PC-3 (cell line): ENCODE data around the gene DNAJC1. TPM values are rescaled to one million over a fixed set of nuclear protein-coding genes. Genes with fewer than 3 reads are reported as not detected.
A peak's percentile ranks its signal among the peaks of the same experiment; 100 is the strongest.
"Not testable (repeated sequence)": the region's sequence is repeated elsewhere in the genome, so short reads cannot be mapped to it uniquely, and the experiment has no call there.

Experiments
- ATAC-seq: fragments of 200-7000 bp; cut with Tn5 transposase; 2 replicates; pipeline ENCODE4 v1.9.1; 2020; ENCODE audit warnings: mild to moderate bottlenecking, moderate library complexity
- BruUV-seq: library from RNA; stranded (reverse); fragments of 400-500 nt; replicated peaks from 2 replicates; lab custom pipeline; 2021; lab: Mats Ljungman, UMichigan
- CTCF ChIA-PET: fragments of 300-600 bp; sonication (Branson Sonifier 250); formaldehyde crosslinking; loops from one replicate; lab custom pipeline; 2022; ENCODE audit warnings: antibody characterized with exemption; lab: Charles Lee
- POLR2A ChIA-PET: fragments of 300-600 bp; sonication (Branson Sonifier 250); formaldehyde crosslinking; loops from one replicate; lab custom pipeline; 2022; ENCODE audit warnings: antibody characterized with exemption; ENCODE audit not compliant: unreplicated experiment; lab: Charles Lee
- DNase-seq: peaks from one replicate; pipeline ENCODE4 v3.0.0-alpha.2; 2015
- H2AFZ ChIP-seq: fragments of 300-600 bp; sonication (generic); 2 replicates; pipeline ENCODE4 v1.6.0; 2016; ENCODE audit warnings: antibody characterized with exemption, low read length
- H3F3A ChIP-seq: fragments of 300-600 bp; sonication (generic); one replicate; pipeline ENCODE4 v1.6.0; 2017; ENCODE audit warnings: antibody characterized with exemption, low read length, control low read depth, mild to moderate bottlenecking; ENCODE audit not compliant: unreplicated experiment
- H3K27ac ChIP-seq: fragments of 300-600 bp; sonication (generic); 2 replicates; pipeline ENCODE4 v1.5.1; 2016; ENCODE audit warnings: mild to moderate bottlenecking, low read length
- H3K27me3 ChIP-seq: fragments of 300-600 bp; sonication (generic); 2 replicates; pipeline ENCODE4 v1.6.1; 2016; ENCODE audit warnings: low read length, mixed read lengths
- H3K36me3 ChIP-seq: fragments of 300-600 bp; sonication (generic); 2 replicates; pipeline ENCODE4 v1.6.1; 2016; ENCODE audit warnings: low read depth, mixed run types, low read length, mixed read lengths
- H3K4me1 ChIP-seq: fragments of 300-600 bp; sonication (generic); 2 replicates; pipeline ENCODE4 v1.5.1; 2016; ENCODE audit warnings: low read length; ENCODE audit not compliant: insufficient read depth
- H3K4me2 ChIP-seq: fragments of 300-600 bp; sonication (generic); 2 replicates; pipeline ENCODE4 v1.6.0; 2016; ENCODE audit warnings: low read length
- H3K4me3 ChIP-seq: fragments of 300-600 bp; sonication (generic); 2 replicates; pipeline ENCODE4 v1.5.1; 2016; ENCODE audit warnings: mild to moderate bottlenecking, low read length, mixed read lengths
- H3K79me2 ChIP-seq: fragments of 300-600 bp; sonication (generic); 2 replicates; pipeline ENCODE4 v1.6.1; 2017; ENCODE audit warnings: low read length, mixed read lengths
- H3K9ac ChIP-seq: fragments of 300-600 bp; sonication (generic); 2 replicates; pipeline ENCODE4 v1.6.0; 2016; ENCODE audit warnings: mild to moderate bottlenecking, low read length
- H3K9me2 ChIP-seq: fragments of 300-600 bp; sonication (generic); replicated peaks from 2 replicates; pipeline ENCODE4 v1.6.1; 2016; ENCODE audit warnings: mixed run types, low read length, mixed read lengths
- H3K9me3 ChIP-seq: fragments of 300-600 bp; sonication (generic); 2 replicates; pipeline ENCODE4 v1.6.1; 2016; ENCODE audit warnings: low read length, mixed read lengths
- H4K20me1 ChIP-seq: fragments of 300-600 bp; sonication (generic); 2 replicates; pipeline ENCODE4 v1.6.1; 2016; ENCODE audit warnings: low read length, mixed read lengths
- EZH2 ChIP-seq: fragments of 300-600 bp; sonication (generic); IDR thresholded peaks from one replicate; pipeline ENCODE4 v1.6.1; 2017; ENCODE audit warnings: antibody characterized with exemption, mild to moderate bottlenecking, low read length; ENCODE audit not compliant: unreplicated experiment
- EZH2phosphoT487 ChIP-seq: fragments of 300-600 bp; sonication (generic); IDR thresholded peaks from 2 replicates; pipeline ENCODE4 v1.6.1; 2018; ENCODE audit warnings: mild to moderate bottlenecking, antibody characterized with exemption, low read length, borderline replicate concordance
- intact Hi-C: fragments of 100-400 bp; cut with micrococcal nuclease; formaldehyde crosslinking; loops from 2 replicates; pipeline ENCODE4 v1.9.0; 2023
- total RNA-seq: library from RNA; depleted of rRNA; stranded (reverse); fragments of >200 nt; gene quantifications from 2 replicates; pipeline ENCODE4 v1.2.3, GENCODE V29; 2014
- TF ChIP-seq, protein P1 (sequence below): fragments of 300-600 bp; sonication (generic); conservative IDR thresholded peaks from 2 replicates; pipeline ENCODE4 v1.5.1; 2017; ENCODE audit warnings: antibody characterized with exemption, low read depth, mild to moderate bottlenecking, low read length

Gene DNAJC1
- total RNA-seq, 1 experiment from 2014 or later, result 53.4 TPM

DNA sequence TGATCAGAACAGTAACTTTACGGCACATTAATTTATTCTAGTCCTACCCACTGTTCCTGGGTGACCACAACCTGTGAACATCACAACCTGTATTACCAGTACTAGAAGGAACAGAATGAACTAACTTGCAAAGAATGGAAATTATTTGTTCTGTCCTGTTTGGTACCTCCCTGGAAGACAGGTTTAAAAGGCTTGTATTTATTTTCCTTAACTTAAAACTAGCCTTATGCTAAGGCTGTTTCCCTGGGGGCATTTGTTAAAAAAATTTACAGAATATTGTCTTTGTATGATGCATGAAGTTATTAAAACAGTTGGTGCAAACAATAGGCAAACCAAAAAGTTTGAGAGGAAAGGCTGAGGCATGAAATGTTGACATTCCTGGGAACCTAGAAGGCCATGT, 132.7 kb downstream of the DNAJC1 start:
- ChIA-PET CTCF (no interaction called here), POLR2A (no interaction called here)
- H3K79me2 ChIP-seq, result no peaks in the 10 kb centered on the region
- DNase-seq (peak; percentile 42), ATAC-seq (peak; percentile 64)
- no peaks in the 10 kb centered on the region for H3K4me1 ChIP-seq
- no peaks in the 10 kb centered on the region for H3K9me2 ChIP-seq
- BruUV-seq, result no TSS peak
- H3K36me3 ChIP-seq, result peaks cover 17% of the 10 kb centered on the region
- no peaks in the 10 kb centered on the region for H4K20me1 ChIP-seq
- H3K9me3 ChIP-seq, result no peaks in the 10 kb centered on the region
- H3K27ac ChIP-seq, result no peak overlapping the region
- H3F3A ChIP-seq, result no peaks in the 10 kb centered on the region
- TF ChIP-seq, protein P1, sequence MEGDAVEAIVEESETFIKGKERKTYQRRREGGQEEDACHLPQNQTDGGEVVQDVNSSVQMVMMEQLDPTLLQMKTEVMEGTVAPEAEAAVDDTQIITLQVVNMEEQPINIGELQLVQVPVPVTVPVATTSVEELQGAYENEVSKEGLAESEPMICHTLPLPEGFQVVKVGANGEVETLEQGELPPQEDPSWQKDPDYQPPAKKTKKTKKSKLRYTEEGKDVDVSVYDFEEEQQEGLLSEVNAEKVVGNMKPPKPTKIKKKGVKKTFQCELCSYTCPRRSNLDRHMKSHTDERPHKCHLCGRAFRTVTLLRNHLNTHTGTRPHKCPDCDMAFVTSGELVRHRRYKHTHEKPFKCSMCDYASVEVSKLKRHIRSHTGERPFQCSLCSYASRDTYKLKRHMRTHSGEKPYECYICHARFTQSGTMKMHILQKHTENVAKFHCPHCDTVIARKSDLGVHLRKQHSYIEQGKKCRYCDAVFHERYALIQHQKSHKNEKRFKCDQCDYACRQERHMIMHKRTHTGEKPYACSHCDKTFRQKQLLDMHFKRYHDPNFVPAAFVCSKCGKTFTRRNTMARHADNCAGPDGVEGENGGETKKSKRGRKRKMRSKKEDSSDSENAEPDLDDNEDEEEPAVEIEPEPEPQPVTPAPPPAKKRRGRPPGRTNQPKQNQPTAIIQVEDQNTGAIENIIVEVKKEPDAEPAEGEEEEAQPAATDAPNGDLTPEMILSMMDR, result no peak
- TF ChIP-seq EZH2 (no peak), EZH2phosphoT487 (no peak)
- no peak overlapping the region for H3K4me3 ChIP-seq
- no peaks in the 10 kb centered on the region for H3K27me3 ChIP-seq
- intact Hi-C loops, result no loop called here
- no peak overlapping the region for H3K4me2 ChIP-seq
- no peak overlapping the region for H2AFZ ChIP-seq
- H3K9ac ChIP-seq, result no peak overlapping the region

- ATAC-seq, H3F3A ChIP-seq, H3K4me3 ChIP-seq, H3K9me3 ChIP-seq, CTCF ChIA-PET, DNase-seq, H3K27ac ChIP-seq, BruUV-seq, H3K4me2 ChIP-seq, H4K20me1 ChIP-seq, H3K4me1 ChIP-seq, H3K27me3 ChIP-seq, POLR2A ChIA-PET, intact Hi-C loops, H3K79me2 ChIP-seq, H3K9me2 ChIP-seq, H2AFZ ChIP-seq, H3K9ac ChIP-seq: not testable (repeated sequence)
- H3K36me3 ChIP-seq, result peaks cover 12% of the 10 kb centered on the region
Measured at GRCh38 chr10:21869087-21869486, 134.4 kb downstream of the DNAJC1 start.

DNA sequence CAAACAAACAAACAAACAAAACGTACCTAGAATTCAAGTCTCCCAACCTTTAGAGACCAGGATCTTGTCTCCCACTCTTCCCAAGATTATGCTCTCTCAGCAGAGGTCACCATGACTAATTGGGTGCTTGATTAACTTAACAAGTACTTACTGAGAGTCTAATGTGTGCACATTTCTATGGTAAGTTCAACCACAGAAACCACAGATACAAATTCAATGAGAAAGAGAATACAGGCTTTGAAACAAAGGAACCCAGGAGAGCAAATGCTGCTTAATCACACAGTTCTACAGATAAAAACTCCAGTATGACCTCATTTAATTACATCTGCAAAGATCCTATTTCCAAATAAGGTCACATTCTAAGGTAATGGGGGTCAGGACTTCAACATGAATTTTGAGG, 142.8 kb downstream of the DNAJC1 start:
- ChIA-PET CTCF (no interaction called here), POLR2A (no interaction called here)
- TF ChIP-seq, protein P1, result no peak
- TF ChIP-seq EZH2 (no peak), EZH2phosphoT487 (no peak)
- no peak overlapping the region for H3K27ac ChIP-seq
- H3K9me2 ChIP-seq, result no peaks in the 10 kb centered on the region
- ATAC-seq (no peak), DNase-seq (no peak)
- no peak overlapping the region for H2AFZ ChIP-seq
- H3K4me1 ChIP-seq, result no peaks in the 10 kb centered on the region
- H3K4me3 ChIP-seq, result no peak overlapping the region
- intact Hi-C loops, result no loop called here
- H3K9me3 ChIP-seq, result no peaks in the 10 kb centered on the region
- no peak overlapping the region for H3K9ac ChIP-seq
- H3K4me2 ChIP-seq, result no peak overlapping the region
- H3F3A ChIP-seq, result no peaks in the 10 kb centered on the region
- no TSS peak for BruUV-seq
- H3K79me2 ChIP-seq, result no peaks in the 10 kb centered on the region
- no peaks in the 10 kb centered on the region for H3K27me3 ChIP-seq
- no peaks in the 10 kb centered on the region for H4K20me1 ChIP-seq
- H3K36me3 ChIP-seq, result no peaks in the 10 kb centered on the region
